ENCODE data around the gene NCKAP5L. TPM values are rescaled to one million over a fixed set of nuclear protein-coding genes. Genes with fewer than 3 reads are reported as not detected.
A peak's percentile ranks its signal among the peaks of the same experiment; 100 is the strongest.

NCKAP5L gene
- polyA plus RNA-seq, 3 donors: 3.7 to 14.9 (median 6.8) TPM

GRCh38 chr12:49843876-49844437 lies 15.7 kb upstream of the NCKAP5L start:
- Histone ChIP-seq H3K36me3 (replicated peaks in 1 of 2; ENCODE audit: control insufficient read depth in 1 of 2, insufficient read depth in 2 of 2, low read length in 2 of 2) (no peaks in the 10 kb centered on the region), H3K9me3 (replicated peaks in 1 of 2; ENCODE audit: control insufficient read depth in 1 of 2, insufficient read depth in 1 of 2, low read length in 2 of 2) (no peaks in the 10 kb centered on the region), H3K9ac (ENCODE audit: insufficient read depth, low read length, poor library complexity, severe bottlenecking) (no peak overlapping the region), H4K20me1 (ENCODE audit: insufficient read depth, low read length) (peaks cover 4% of the 10 kb centered on the region), H3K4me3 (replicated peaks in 1 of 3; ENCODE audit: low read depth in 2 of 3, low read length in 3 of 3) (no peak overlapping the region), H2AFZ (ENCODE audit: insufficient read depth, low read depth, low read length, poor library complexity, severe bottlenecking) (peak overlapping the region; percentile 91), H3K27me3 (ENCODE audit: control insufficient read depth in 2 of 2, insufficient read depth in 2 of 2, low read length in 2 of 2) (peaks cover 9 to 13% of the 10 kb centered on the region in 2 donors), H3K4me1 (ENCODE audit: control insufficient read depth in 1 of 2, insufficient read depth in 2 of 2, low read length in 2 of 2) (peaks cover 17 to 25% of the 10 kb centered on the region in 2 donors), H3K4me2 (replicated peaks; ENCODE audit: extremely low read depth, low read length, poor library complexity, severe bottlenecking) (no peak overlapping the region), H3K27ac (ENCODE audit: low read depth in 1 of 2, low read length in 2 of 2) (no peak overlapping the region), H3K79me2 (ENCODE audit: insufficient read depth, low read length) (peaks cover 4% of the 10 kb centered on the region)
- H3K4me3 Mint-ChIP-seq: no peak overlapping the region
- H3K36me3 Mint-ChIP-seq: no peaks in the 10 kb centered on the region
- peaks cover 29% of the 10 kb centered on the region for H3K4me1 Mint-ChIP-seq
- no peak for TF ChIP-seq CTCF (IDR thresholded peaks at IDR 0.05)
- peaks cover 9 to 12% (median 10%) of the 10 kb centered on the region in 3 donors for H3K27me3 Mint-ChIP-seq (ENCODE audit: low read depth in 3 of 3)
- peak overlapping the region in 1 of 7 donors; percentile 8 for H3K27ac Mint-ChIP-seq
- peaks cover 0 to 3% (median 0%) of the 10 kb centered on the region in 7 donors for H3K9me3 Mint-ChIP-seq
- peak in 1 of 3 donors; percentile 25 for DNase-seq
- 100% methylated on average over 4 of the region's 4 CpGs for WGBS (ENCODE audit: insufficient coverage)
- intact Hi-C loops (cut with micrococcal nuclease): no loop called here

GRCh38 chr12:49843411-49843810 lies 15.2 kb upstream of the NCKAP5L start:
- Histone ChIP-seq H3K4me3 (replicated peaks in 1 of 3; ENCODE audit: low read depth in 2 of 3, low read length in 3 of 3) (peak overlapping the region; percentile 50 to 81 (median 63)), H3K9me3 (replicated peaks in 1 of 2; ENCODE audit: control insufficient read depth in 1 of 2, insufficient read depth in 1 of 2, low read length in 2 of 2) (no peaks in the 10 kb centered on the region), H2AFZ (ENCODE audit: insufficient read depth, low read depth, low read length, poor library complexity, severe bottlenecking) (peak overlapping the region; percentile 91), H3K27ac (ENCODE audit: low read depth in 1 of 2, low read length in 2 of 2) (peak overlapping the region; percentile 88 to 93), H3K79me2 (ENCODE audit: insufficient read depth, low read length) (peaks cover 4% of the 10 kb centered on the region), H3K27me3 (ENCODE audit: control insufficient read depth in 2 of 2, insufficient read depth in 2 of 2, low read length in 2 of 2) (peaks cover 4 to 7% of the 10 kb centered on the region in 2 donors), H3K4me2 (replicated peaks; ENCODE audit: extremely low read depth, low read length, poor library complexity, severe bottlenecking) (peak overlapping the region; percentile 89), H4K20me1 (ENCODE audit: insufficient read depth, low read length) (peaks cover 4% of the 10 kb centered on the region), H3K36me3 (replicated peaks in 1 of 2; ENCODE audit: control insufficient read depth in 1 of 2, insufficient read depth in 2 of 2, low read length in 2 of 2) (no peaks in the 10 kb centered on the region), H3K4me1 (ENCODE audit: control insufficient read depth in 1 of 2, insufficient read depth in 2 of 2, low read length in 2 of 2) (peaks cover 17 to 25% of the 10 kb centered on the region in 2 donors), H3K9ac (ENCODE audit: insufficient read depth, low read length, poor library complexity, severe bottlenecking) (peak overlapping the region; percentile 81)
- H3K27me3 Mint-ChIP-seq (ENCODE audit: low read depth in 3 of 3): peaks cover 4 to 9% (median 5%) of the 10 kb centered on the region in 3 donors
- peak overlapping the region; percentile 89 to 93 for H3K4me3 Mint-ChIP-seq
- WGBS (ENCODE audit: insufficient coverage): 95% methylated on average over 4 of the region's 7 CpGs
- H3K27ac Mint-ChIP-seq: peak overlapping the region; percentile 90 to 97 (median 95)
- intact Hi-C loops (cut with micrococcal nuclease): no loop called here
- H3K4me1 Mint-ChIP-seq: peaks cover 29% of the 10 kb centered on the region
- peaks cover 0 to 4% of the 10 kb centered on the region in 2 donors for H3K36me3 Mint-ChIP-seq
- H3K9me3 Mint-ChIP-seq: peaks cover 0 to 3% (median 0%) of the 10 kb centered on the region in 7 donors
- no peak for DNase-seq
- TF ChIP-seq CTCF (IDR thresholded peaks at IDR 0.05): no peak

Measured in CD14-positive monocyte (primary cell).